HCT116 (cell line): ENCODE results near the gene EPS8.

Experiments
- CBX3 ChIP-seq: IDR thresholded peaks from 2 replicates; pipeline ENCODE4 v1.6.1; 2012; ENCODE audit warnings: low read depth
- EGR1 ChIP-seq: IDR thresholded peaks from 2 replicates; pipeline ENCODE4 v1.6.1; 2012; ENCODE audit warnings: low read depth
- EZH2 ChIP-seq: fragments of 200-600 bp; sonication (generic); IDR thresholded peaks from 2 replicates; pipeline ENCODE4 v1.6.1; 2017; ENCODE audit warnings: antibody characterized with exemption, mixed run types
- FOSL1 ChIP-seq: IDR thresholded peaks from 2 replicates; pipeline ENCODE4 v1.6.1; 2012; ENCODE audit warnings: low read depth
- POLR2A ChIP-seq: IDR thresholded peaks from 2 replicates; pipeline ENCODE4 v1.7.0; 2011; ENCODE audit warnings: borderline replicate concordance; ENCODE audit not compliant: insufficient read depth, insufficient read length; ENCODE audit errors: extremely low read depth
- POLR2AphosphoS5 ChIP-seq: IDR thresholded peaks from 2 replicates; pipeline ENCODE4 v1.6.1; 2011; ENCODE audit warnings: mild to moderate bottlenecking, low read depth, low read length, moderate library complexity
- TCF7L2 ChIP-seq: IDR thresholded peaks from 2 replicates; pipeline ENCODE4 v1.7.0; 2011; ENCODE audit warnings: borderline replicate concordance, inconsistent platforms; ENCODE audit not compliant: insufficient read depth, insufficient read length; ENCODE audit errors: extremely low read depth
- YY1 ChIP-seq: IDR thresholded peaks from 2 replicates; pipeline ENCODE4 v1.6.1; 2011; ENCODE audit warnings: low read length, low read depth, moderate library complexity, mild to moderate bottlenecking; ENCODE audit not compliant: insufficient replicate concordance; ENCODE audit errors: extremely low read depth
- ZFX ChIP-seq: fragments of 450-650 bp; IDR thresholded peaks from 2 replicates; pipeline ENCODE4 v1.6.1; 2017
- TF ChIP-seq, protein P1 (sequence below), 3 experiments: fragments of 200-600 bp in 1 of 3; sonication (generic) in 1 of 3; IDR thresholded peaks in 2 of 3; conservative IDR thresholded peaks in 1 of 3; 2 replicates each; pipeline ENCODE4 v1.5.1; 2012 to 2017; ENCODE audit warnings: low read depth in 2 of 3, low read length in 2 of 3, antibody characterized with exemption in 1 of 3, borderline replicate concordance in 1 of 3, control low read depth in 1 of 3, mild to moderate bottlenecking in 1 of 3, mixed read lengths in 1 of 3, mixed run types in 1 of 3, moderate library complexity in 1 of 3; ENCODE audit not compliant: insufficient read depth in 1 of 3
- TF ChIP-seq, protein P2 (sequence below): IDR thresholded peaks from 2 replicates; pipeline ENCODE4 v1.6.1; 2012

DNA sequence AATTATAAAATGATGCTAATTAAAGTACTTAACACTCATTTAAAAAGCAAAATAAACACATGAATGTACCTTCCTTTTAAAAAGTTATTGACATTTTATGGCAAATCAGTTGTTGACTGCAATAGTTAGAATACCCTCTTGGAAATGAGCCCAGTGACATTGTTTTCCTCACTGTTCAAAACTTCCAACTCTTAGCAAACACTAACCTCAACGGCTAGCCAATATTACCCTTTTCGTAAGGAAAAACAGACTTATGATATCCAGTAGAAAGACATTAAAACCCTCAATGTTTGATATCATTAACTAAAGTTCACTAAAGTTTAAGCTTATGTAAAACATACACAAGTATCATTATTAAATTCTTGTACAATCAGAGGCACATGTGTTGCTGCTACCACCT is 83.6 kb downstream of the EPS8 start:
- TF ChIP-seq, protein P1, sequence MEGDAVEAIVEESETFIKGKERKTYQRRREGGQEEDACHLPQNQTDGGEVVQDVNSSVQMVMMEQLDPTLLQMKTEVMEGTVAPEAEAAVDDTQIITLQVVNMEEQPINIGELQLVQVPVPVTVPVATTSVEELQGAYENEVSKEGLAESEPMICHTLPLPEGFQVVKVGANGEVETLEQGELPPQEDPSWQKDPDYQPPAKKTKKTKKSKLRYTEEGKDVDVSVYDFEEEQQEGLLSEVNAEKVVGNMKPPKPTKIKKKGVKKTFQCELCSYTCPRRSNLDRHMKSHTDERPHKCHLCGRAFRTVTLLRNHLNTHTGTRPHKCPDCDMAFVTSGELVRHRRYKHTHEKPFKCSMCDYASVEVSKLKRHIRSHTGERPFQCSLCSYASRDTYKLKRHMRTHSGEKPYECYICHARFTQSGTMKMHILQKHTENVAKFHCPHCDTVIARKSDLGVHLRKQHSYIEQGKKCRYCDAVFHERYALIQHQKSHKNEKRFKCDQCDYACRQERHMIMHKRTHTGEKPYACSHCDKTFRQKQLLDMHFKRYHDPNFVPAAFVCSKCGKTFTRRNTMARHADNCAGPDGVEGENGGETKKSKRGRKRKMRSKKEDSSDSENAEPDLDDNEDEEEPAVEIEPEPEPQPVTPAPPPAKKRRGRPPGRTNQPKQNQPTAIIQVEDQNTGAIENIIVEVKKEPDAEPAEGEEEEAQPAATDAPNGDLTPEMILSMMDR (IDR thresholded peaks at IDR 0.05 in 2 of 3, conservative IDR thresholded peaks at IDR 0.05 in 1 of 3; ENCODE audit: borderline replicate concordance in 1 of 3, insufficient read depth in 1 of 3, low read depth in 2 of 3, low read length in 2 of 3): no peak
- TF ChIP-seq POLR2A (no peak), POLR2AphosphoS5 (no peak), EZH2 (no peak), FOSL1 (no peak), EGR1 (no peak), YY1 (no peak), TCF7L2 (no peak), CBX3 (no peak), ZFX (no peak)
- TF ChIP-seq, protein P2, sequence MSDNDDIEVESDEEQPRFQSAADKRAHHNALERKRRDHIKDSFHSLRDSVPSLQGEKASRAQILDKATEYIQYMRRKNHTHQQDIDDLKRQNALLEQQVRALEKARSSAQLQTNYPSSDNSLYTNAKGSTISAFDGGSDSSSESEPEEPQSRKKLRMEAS: no peak
